ENCODE measurements around the gene MUC4.
"Not testable (repeated sequence)": the region's sequence is repeated elsewhere in the genome, so short reads cannot be mapped to it uniquely, and the experiment has no call there.

The MUC4 gene

GRCh38 chr3:195790901-195791300 is 20.8 kb downstream of the MUC4 start:
- H3K27me3 ChIP-seq (ENCODE audit: insufficient read depth, poor library complexity, severe bottlenecking), result peaks cover 3% of the 10 kb centered on the region
- DNase-seq (ENCODE audit: low read depth in 1 of 2, low spot score in 1 of 2), result no peak
- no peak for TF ChIP-seq SPI1 (IDR thresholded peaks at IDR 0.05; ENCODE audit: borderline replicate concordance, low read depth)
- TF ChIP-seq CTCF (IDR thresholded peaks at IDR 0.05; ENCODE audit: insufficient read depth, low read length), result no peak
- TF ChIP-seq REST (IDR thresholded peaks at IDR 0.05; ENCODE audit: insufficient replicate concordance, low read depth), result no peak
- TF ChIP-seq POLR2AphosphoS5 (IDR thresholded peaks at IDR 0.05; ENCODE audit: low read depth), result no peak
- TF ChIP-seq GABPA (IDR thresholded peaks at IDR 0.05; ENCODE audit: low read depth), result no peak
- no peak overlapping the region for H3K4me3 ChIP-seq (replicated peaks; ENCODE audit: insufficient read depth, low read length)
- H3K27ac ChIP-seq (replicated peaks), result no peak overlapping the region

GRCh38 chr3:195788711-195789581 is 22.8 kb downstream of the MUC4 start:
- Histone ChIP-seq H3K27me3 (ENCODE audit: insufficient read depth, poor library complexity, severe bottlenecking) (no peaks in the 10 kb centered on the region), H3K27ac (replicated peaks) (no peak overlapping the region), H3K4me3 (replicated peaks; ENCODE audit: insufficient read depth, low read length) (no peak overlapping the region)
- TF ChIP-seq CTCF (IDR thresholded peaks at IDR 0.05; ENCODE audit: insufficient read depth, low read length), result no peak
- TF ChIP-seq POLR2AphosphoS5 (IDR thresholded peaks at IDR 0.05; ENCODE audit: low read depth), result no peak
- no peak for TF ChIP-seq GABPA (IDR thresholded peaks at IDR 0.05; ENCODE audit: low read depth)
- TF ChIP-seq REST (IDR thresholded peaks at IDR 0.05; ENCODE audit: insufficient replicate concordance, low read depth), result no peak
- no peak for TF ChIP-seq SPI1 (IDR thresholded peaks at IDR 0.05; ENCODE audit: borderline replicate concordance, low read depth)
- DNase-seq (ENCODE audit: low read depth in 1 of 2, low spot score in 1 of 2), result no peak

GRCh38 chr3:195785781-195786405 is 25.8 kb downstream of the MUC4 start:
- H3K27ac ChIP-seq (replicated peaks); DNase-seq (ENCODE audit: low read depth in 1 of 2, low spot score in 1 of 2); H3K27me3 ChIP-seq (ENCODE audit: insufficient read depth, poor library complexity, severe bottlenecking); H3K4me3 ChIP-seq (replicated peaks; ENCODE audit: insufficient read depth, low read length): not testable (repeated sequence)

- H3K27me3 ChIP-seq (ENCODE audit: insufficient read depth, poor library complexity, severe bottlenecking); H3K27ac ChIP-seq (replicated peaks); H3K4me3 ChIP-seq (replicated peaks; ENCODE audit: insufficient read depth, low read length); DNase-seq (ENCODE audit: low read depth in 1 of 2, low spot score in 1 of 2): not testable (repeated sequence)
Measured at GRCh38 chr3:195784031-195784430, 27.7 kb downstream of the MUC4 start.

GRCh38 chr3:195781236-195781635 is 30.5 kb downstream of the MUC4 start:
- DNase-seq (ENCODE audit: low read depth in 1 of 2, low spot score in 1 of 2); H3K27ac ChIP-seq (replicated peaks); H3K4me3 ChIP-seq (replicated peaks; ENCODE audit: insufficient read depth, low read length); H3K27me3 ChIP-seq (ENCODE audit: insufficient read depth, poor library complexity, severe bottlenecking): not testable (repeated sequence)
